Choroid plexus epithelial cell (primary cell): ENCODE results near the gene TSKU.

Experiments used
- DNase-seq: peaks from one replicate; pipeline ENCODE4 v3.0.0-alpha.2; 2010; ENCODE audit warnings: low read depth
- H3K4me3 ChIP-seq: 2 replicates; pipeline ENCODE4 v1.5.1; 2011; ENCODE audit warnings: low read depth, mild to moderate bottlenecking, control low read depth, low read length, moderate library complexity
- TF ChIP-seq, protein P1 (sequence below): conservative IDR thresholded peaks from 2 replicates; pipeline ENCODE4 v1.5.1; 2011; ENCODE audit warnings: low read depth, mild to moderate bottlenecking, control low read depth, inconsistent platforms, low read length, moderate library complexity

Gene TSKU

GRCh38 chr11:76830639-76831327, 47.6 kb downstream of the TSKU start:
- no peak overlapping the region for H3K4me3 ChIP-seq
- TF ChIP-seq, protein P1, sequence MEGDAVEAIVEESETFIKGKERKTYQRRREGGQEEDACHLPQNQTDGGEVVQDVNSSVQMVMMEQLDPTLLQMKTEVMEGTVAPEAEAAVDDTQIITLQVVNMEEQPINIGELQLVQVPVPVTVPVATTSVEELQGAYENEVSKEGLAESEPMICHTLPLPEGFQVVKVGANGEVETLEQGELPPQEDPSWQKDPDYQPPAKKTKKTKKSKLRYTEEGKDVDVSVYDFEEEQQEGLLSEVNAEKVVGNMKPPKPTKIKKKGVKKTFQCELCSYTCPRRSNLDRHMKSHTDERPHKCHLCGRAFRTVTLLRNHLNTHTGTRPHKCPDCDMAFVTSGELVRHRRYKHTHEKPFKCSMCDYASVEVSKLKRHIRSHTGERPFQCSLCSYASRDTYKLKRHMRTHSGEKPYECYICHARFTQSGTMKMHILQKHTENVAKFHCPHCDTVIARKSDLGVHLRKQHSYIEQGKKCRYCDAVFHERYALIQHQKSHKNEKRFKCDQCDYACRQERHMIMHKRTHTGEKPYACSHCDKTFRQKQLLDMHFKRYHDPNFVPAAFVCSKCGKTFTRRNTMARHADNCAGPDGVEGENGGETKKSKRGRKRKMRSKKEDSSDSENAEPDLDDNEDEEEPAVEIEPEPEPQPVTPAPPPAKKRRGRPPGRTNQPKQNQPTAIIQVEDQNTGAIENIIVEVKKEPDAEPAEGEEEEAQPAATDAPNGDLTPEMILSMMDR = no peak
- peak; percentile 90 for DNase-seq

GRCh38 chr11:76831686-76832310, 48.6 kb downstream of the TSKU start:
- TF ChIP-seq, protein P1 = no peak
- no peak for DNase-seq
- no peak overlapping the region for H3K4me3 ChIP-seq

DNA sequence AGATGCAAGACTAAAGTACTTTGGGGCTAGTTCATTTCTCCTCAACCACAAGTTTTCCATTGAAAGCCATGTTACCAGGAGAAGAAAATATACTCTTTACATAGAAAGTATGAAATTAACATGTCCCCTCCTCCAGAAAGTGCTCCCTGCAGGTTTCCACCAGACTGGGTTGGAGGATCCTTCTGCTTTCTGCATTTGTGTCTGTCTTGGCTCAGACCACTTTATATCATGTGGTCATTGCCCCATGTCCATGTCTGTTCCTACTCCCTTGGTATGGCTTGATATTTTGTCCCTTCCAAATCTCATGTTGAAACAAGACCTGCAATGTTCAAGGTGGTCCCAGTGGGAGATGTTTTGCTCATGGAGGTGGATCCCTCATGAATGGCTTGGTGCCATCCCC, 49.2 kb downstream of the TSKU start:
- no peak for DNase-seq
- TF ChIP-seq, protein P1 = no peak
- H3K4me3 ChIP-seq = no peak overlapping the region

DNA sequence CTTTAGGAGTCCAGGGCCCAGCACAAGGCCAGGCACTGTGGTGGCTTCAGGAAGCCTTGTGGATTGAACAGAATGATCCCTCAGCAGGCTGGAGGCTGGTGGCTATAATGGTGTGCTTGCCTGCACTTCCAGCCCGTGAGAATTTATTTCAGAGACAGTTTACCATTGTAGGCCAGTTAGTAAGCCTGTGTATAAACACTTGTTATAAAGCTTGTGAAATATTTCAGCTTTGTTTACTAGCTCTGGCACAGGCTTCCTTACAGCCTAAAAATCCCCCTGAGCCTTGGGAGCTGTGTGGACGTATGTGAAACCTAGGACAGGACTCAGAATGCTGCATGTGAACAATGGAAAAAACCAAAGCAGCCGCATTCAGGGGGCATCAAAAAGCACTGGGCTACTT, 51.0 kb downstream of the TSKU start:
- TF ChIP-seq, protein P1 = no peak
- DNase-seq = no peak
- H3K4me3 ChIP-seq = no peak overlapping the region

DNA sequence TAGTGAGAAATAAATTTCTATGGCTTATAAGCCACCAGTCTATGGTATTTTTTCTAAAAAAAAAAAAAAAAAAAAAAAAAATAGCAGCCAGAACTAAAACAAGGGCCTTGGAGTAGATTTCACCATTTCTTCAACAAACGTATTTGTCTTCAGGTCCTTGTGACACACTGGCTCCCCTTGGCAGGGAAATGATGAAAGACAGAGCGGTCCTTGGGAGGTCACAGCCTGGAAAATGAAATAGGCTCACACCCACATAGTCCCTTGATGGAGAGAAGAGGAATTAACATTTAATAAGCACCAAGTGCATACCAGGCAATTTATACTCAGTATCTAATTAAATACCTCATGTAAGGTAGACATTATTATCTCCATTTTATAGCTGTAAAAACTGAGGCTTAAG, 51.9 kb downstream of the TSKU start:
- H3K4me3 ChIP-seq = no peak overlapping the region
- no peak for DNase-seq
- TF ChIP-seq, protein P1 = no peak

DNA sequence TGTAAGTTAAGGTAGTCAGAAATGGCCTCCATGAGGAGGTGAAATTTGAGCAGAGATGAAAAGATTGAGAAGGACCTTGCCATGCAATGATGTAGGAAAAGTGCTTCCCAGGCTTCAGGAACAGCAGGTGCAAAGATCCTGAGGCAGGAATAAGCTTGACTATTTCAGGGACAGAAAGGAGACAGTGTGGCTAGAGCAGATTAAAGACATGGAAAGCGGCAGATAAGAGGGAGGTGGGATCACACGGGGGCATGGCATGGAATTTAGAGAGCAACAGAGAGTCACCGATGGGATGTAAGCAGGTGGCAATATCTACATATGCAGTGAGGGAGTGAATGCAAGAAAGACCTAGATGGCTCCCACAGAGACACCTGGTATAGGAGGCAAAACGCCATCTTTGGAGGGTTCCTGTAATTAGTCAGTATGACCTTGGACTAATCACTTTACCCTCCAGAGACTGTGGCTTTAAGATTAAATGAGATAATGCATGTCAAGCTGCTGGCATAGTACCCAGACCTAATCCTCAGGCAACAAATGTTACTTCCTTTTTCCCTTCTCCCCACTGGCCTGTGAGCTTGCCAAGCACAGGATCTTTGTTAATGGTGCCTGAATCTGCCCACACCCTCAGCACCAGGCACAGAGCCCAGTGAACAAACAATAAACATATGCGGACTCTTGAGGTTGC, 52.9 kb downstream of the TSKU start:
- TF ChIP-seq, protein P1 = no peak
- DNase-seq = peak; percentile 44
- H3K4me3 ChIP-seq = no peak overlapping the region
